Measurements from ENCODE around the gene CA11.
A peak's percentile ranks its signal among the peaks of the same experiment; 100 is the strongest.
"Not testable (repeated sequence)": the region's sequence is repeated elsewhere in the genome, so short reads cannot be mapped to it uniquely, and the experiment has no call there.

Gene CA11

GRCh38 chr19:48669903-48670668, 24.1 kb upstream of the CA11 start:
- no peak for DNase-seq (ENCODE audit: low spot score)

- DNase-seq (ENCODE audit: low spot score), result no peak
These were observed 22.8 kb upstream of the CA11 start for GRCh38 chr19:48668761-48669160.

GRCh38 chr19:48668332-48668731, 22.3 kb upstream of the CA11 start:
- DNase-seq (ENCODE audit: low spot score), result no peak

GRCh38 chr19:48665786-48666185, 19.8 kb upstream of the CA11 start:
- DNase-seq (ENCODE audit: low spot score), result no peak

- no peak for DNase-seq (ENCODE audit: low spot score)
These were observed 18.5 kb upstream of the CA11 start for GRCh38 chr19:48664476-48664875.

- no peak for DNase-seq (ENCODE audit: low spot score)
These were observed 17.7 kb upstream of the CA11 start for GRCh38 chr19:48663667-48664066.

GRCh38 chr19:48661711-48662090, 15.7 kb upstream of the CA11 start:
- DNase-seq (ENCODE audit: low spot score), result no peak

- DNase-seq (ENCODE audit: low spot score), result peak; percentile 84
These were observed 15.1 kb upstream of the CA11 start for GRCh38 chr19:48660852-48661710.

GRCh38 chr19:48659768-48660167, 13.8 kb upstream of the CA11 start:
- no peak for DNase-seq (ENCODE audit: low spot score)

- DNase-seq (ENCODE audit: low spot score), result no peak
These were observed 12.5 kb upstream of the CA11 start for GRCh38 chr19:48658483-48658882.

GRCh38 chr19:48657828-48658227, 11.8 kb upstream of the CA11 start:
- DNase-seq (ENCODE audit: low spot score), result not testable (repeated sequence)

- DNase-seq (ENCODE audit: low spot score), result no peak
These were observed 11.0 kb upstream of the CA11 start for GRCh38 chr19:48656840-48657474.

GRCh38 chr19:48654299-48655059, 8.5 kb upstream of the CA11 start:
- DNase-seq (ENCODE audit: low spot score), result no peak

- DNase-seq (ENCODE audit: low spot score), result no peak
These were observed 5.7 kb upstream of the CA11 start for GRCh38 chr19:48651683-48652048.

- DNase-seq (ENCODE audit: low spot score), result no peak
These were observed 5.1 kb upstream of the CA11 start for GRCh38 chr19:48650974-48651682.

GRCh38 chr19:48648134-48648533, 2.1 kb upstream of the CA11 start:
- DNase-seq (ENCODE audit: low spot score), result no peak

GRCh38 chr19:48646722-48647216, 782 bp upstream of the CA11 start:
- DNase-seq (ENCODE audit: low spot score), result no peak

- no peak for DNase-seq (ENCODE audit: low spot score)
These were observed 377 bp downstream of the CA11 start for GRCh38 chr19:48645620-48646000.

- peak; percentile 76 for DNase-seq (ENCODE audit: low spot score)
These were observed 958 bp downstream of the CA11 start for GRCh38 chr19:48644839-48645619.

- no peak for DNase-seq (ENCODE audit: low spot score)
These were observed 1.6 kb downstream of the CA11 start for GRCh38 chr19:48644355-48644754.

GRCh38 chr19:48642862-48643261, 3.1 kb downstream of the CA11 start:
- no peak for DNase-seq (ENCODE audit: low spot score)
